Neural progenitor cell (in vitro differentiated cells): ENCODE results near the gene MIER2. TPM values are rescaled to one million over a fixed set of nuclear protein-coding genes. Genes with fewer than 3 reads are reported as not detected.
"Not testable (repeated sequence)": the region's sequence is repeated elsewhere in the genome, so short reads cannot be mapped to it uniquely, and the experiment has no call there.

ENCODE experiments used
- DNase-seq: peaks from one replicate; pipeline ENCODE4 v3.0.0-alpha.2; 2016; ENCODE audit warnings: low spot score
- H2AFZ ChIP-seq: fragments of 200-600 bp; sonication (generic); replicated peaks from 2 replicates; pipeline ENCODE4 v1.6.1; 2016; ENCODE audit warnings: antibody characterized with exemption
- H3F3A ChIP-seq: fragments of 200-600 bp; sonication (generic); 2 replicates; pipeline ENCODE4 v1.6.1; 2016; ENCODE audit warnings: antibody characterized with exemption, low read depth
- H3K27ac ChIP-seq: fragments of 200-600 bp; sonication (generic); 2 replicates; pipeline ENCODE4 v1.5.1; 2016; ENCODE audit warnings: mild to moderate bottlenecking
- H3K27me3 ChIP-seq: fragments of 200-600 bp; sonication (generic); 2 replicates; pipeline ENCODE4 v1.6.1; 2016; ENCODE audit warnings: mild to moderate bottlenecking, moderate library complexity
- H3K36me3 ChIP-seq: fragments of 200-600 bp; sonication (generic); 2 replicates; pipeline ENCODE4 v1.5.1; 2016
- H3K4me1 ChIP-seq: fragments of 200-600 bp; sonication (generic); 2 replicates; pipeline ENCODE4 v1.6.1; 2016; ENCODE audit warnings: mixed run types
- H3K4me2 ChIP-seq: fragments of 200-600 bp; sonication (generic); 2 replicates; pipeline ENCODE4 v1.6.1; 2016
- H3K4me3 ChIP-seq: fragments of 200-600 bp; sonication (generic); 2 replicates; pipeline ENCODE4 v1.5.1; 2016
- H3K79me2 ChIP-seq: fragments of 200-600 bp; sonication (generic); 2 replicates; pipeline ENCODE4 v1.6.1; 2016; ENCODE audit warnings: low read depth
- H3K9ac ChIP-seq: fragments of 200-600 bp; sonication (generic); 2 replicates; pipeline ENCODE4 v1.6.1; 2016
- H3K9me3 ChIP-seq: fragments of 200-600 bp; sonication (generic); 2 replicates; pipeline ENCODE4 v1.5.1; 2016; ENCODE audit warnings: low read depth
- H4K20me1 ChIP-seq: fragments of 200-600 bp; sonication (generic); 2 replicates; pipeline ENCODE4 v1.6.1; 2016; ENCODE audit warnings: low read depth
- H3K27ac Mint-ChIP-seq: 3 replicates; pipeline ENCODE4 v1.8.0; 2021; ENCODE audit warnings: mixed read lengths
- H3K27me3 Mint-ChIP-seq: 2 replicates; pipeline ENCODE4 v1.8.0; 2022; ENCODE audit warnings: low read depth, mild to moderate bottlenecking, inconsistent platforms, moderate library complexity, mixed read lengths; ENCODE audit not compliant: insufficient read depth
- H3K36me3 Mint-ChIP-seq: 3 replicates; pipeline ENCODE4 v1.8.0; 2021; ENCODE audit warnings: mixed read lengths
- H3K4me1 Mint-ChIP-seq: 3 replicates; pipeline ENCODE4 v1.8.0; 2021; ENCODE audit warnings: mixed read lengths
- H3K4me3 Mint-ChIP-seq: 3 replicates; pipeline ENCODE4 v1.8.0; 2021; ENCODE audit warnings: mild to moderate bottlenecking, moderate library complexity, mixed read lengths
- H3K9me3 Mint-ChIP-seq: 3 replicates; pipeline ENCODE4 v1.8.0; 2020; ENCODE audit warnings: mixed read lengths
- CTCF ChIP-seq: fragments of 200-600 bp; sonication (generic); IDR thresholded peaks from 2 replicates; pipeline ENCODE4 v1.5.1; 2017; ENCODE audit warnings: antibody characterized with exemption, mild to moderate bottlenecking
- EZH2 ChIP-seq: fragments of 200-600 bp; sonication (generic); IDR thresholded peaks from 2 replicates; pipeline ENCODE4 v1.6.1; 2017; ENCODE audit warnings: antibody characterized with exemption, mild to moderate bottlenecking, moderate library complexity
- EZH2phosphoT487 ChIP-seq: fragments of 200-600 bp; sonication (generic); IDR thresholded peaks from 2 replicates; pipeline ENCODE4 v1.6.1; 2017; ENCODE audit warnings: antibody characterized with exemption
- total RNA-seq: library from RNA; depleted of rRNA; stranded (reverse); fragments of >200 nt; gene quantifications from 2 replicates; pipeline ENCODE4 v1.2.3, GENCODE V29; 2015; ENCODE audit warnings: low replicate concordance

Gene MIER2
- total RNA-seq, 1 donor from 2014 or later: 12.9 TPM

DNA sequence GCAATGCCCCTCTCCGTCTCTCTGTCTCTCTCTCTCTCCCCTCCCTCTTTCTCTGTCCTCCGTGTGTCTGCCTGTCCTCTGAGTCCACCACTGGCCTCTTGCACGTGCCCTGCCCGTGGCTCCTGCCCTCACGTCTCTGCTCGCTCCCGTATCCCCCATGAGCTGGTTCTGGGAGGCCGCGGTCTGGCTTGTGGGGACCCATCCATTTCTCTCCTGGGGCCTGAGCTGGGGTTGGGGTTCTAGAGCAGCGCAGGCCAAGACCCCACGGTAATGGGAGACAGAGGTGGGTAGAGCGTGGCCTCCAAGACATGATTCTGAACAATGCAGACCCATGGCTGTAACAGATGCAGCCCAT lies 45.3 kb upstream of the MIER2 start:
- no peak overlapping the region for H3K4me3 ChIP-seq
- peaks cover 18% of the 10 kb centered on the region for H3K27me3 Mint-ChIP-seq

DNA sequence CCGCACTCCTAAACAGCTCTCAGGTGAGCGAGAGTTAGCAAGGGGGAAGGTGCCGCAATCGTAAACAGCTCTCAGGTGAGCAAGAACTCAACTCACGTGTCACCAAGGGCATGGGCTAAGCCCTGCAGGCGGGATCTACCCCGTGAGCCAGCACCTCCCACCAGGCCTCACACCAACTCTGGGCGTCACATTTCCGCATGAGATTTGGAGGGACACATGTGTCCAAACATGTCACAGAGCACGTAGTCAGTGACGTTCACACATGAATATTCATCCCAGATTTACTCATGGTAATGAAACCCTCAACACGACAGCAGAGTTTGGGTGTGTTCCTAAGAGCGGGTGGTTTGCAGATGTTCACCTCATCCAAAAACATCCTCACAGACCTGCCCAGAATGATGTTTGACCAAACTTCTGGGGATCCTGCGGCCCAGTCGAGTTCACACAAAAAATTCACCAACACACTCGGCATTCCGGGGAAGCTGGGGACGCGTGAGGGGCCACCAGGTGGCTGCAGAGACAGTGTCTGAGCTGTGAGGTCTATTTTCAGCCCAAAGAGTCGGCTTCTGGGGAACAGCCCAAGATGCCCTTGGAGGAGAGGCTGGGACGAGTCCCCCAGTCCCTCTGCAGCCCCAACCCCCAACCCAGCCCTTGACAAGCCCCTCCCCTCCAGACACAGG lies 44.8 kb upstream of the MIER2 start:
- Mint-ChIP-seq H3K9me3 (peaks cover 19% of the 10 kb centered on the region), H3K36me3 (no peaks in the 10 kb centered on the region), H3K27ac (peak overlapping the region; percentile 50), H3K4me1 (peaks cover 30% of the 10 kb centered on the region), H3K27me3 (peaks cover 17% of the 10 kb centered on the region), H3K4me3 (no peak overlapping the region)
- no peaks in the 10 kb centered on the region for H3K36me3 ChIP-seq
- H3K79me2 ChIP-seq: no peaks in the 10 kb centered on the region
- TF ChIP-seq EZH2 (no peak), EZH2phosphoT487 (no peak), CTCF (no peak)
- DNase-seq: no peak
- H3K27ac ChIP-seq: no peak overlapping the region
- H2AFZ ChIP-seq: no peak overlapping the region
- no peak overlapping the region for H3K4me2 ChIP-seq
- no peaks in the 10 kb centered on the region for H4K20me1 ChIP-seq
- H3K9me3 ChIP-seq: no peaks in the 10 kb centered on the region
- H3K4me3 ChIP-seq: no peak overlapping the region
- peaks cover 10% of the 10 kb centered on the region for H3K4me1 ChIP-seq
- H3K27me3 ChIP-seq: peaks cover 8% of the 10 kb centered on the region
- no peak overlapping the region for H3K9ac ChIP-seq
- H3F3A ChIP-seq: peaks cover 10% of the 10 kb centered on the region

More for the DNA sequence above, 45.3 kb upstream of the MIER2 start:
- no peak for DNase-seq
- Mint-ChIP-seq H3K27ac (peak overlapping the region; percentile 72), H3K9me3 (peaks cover 21% of the 10 kb centered on the region), H3K36me3 (no peaks in the 10 kb centered on the region), H3K4me1 (peaks cover 27% of the 10 kb centered on the region), H3K4me3 (peak overlapping the region; percentile 15)
- Histone ChIP-seq H3K36me3 (no peaks in the 10 kb centered on the region), H3F3A (peaks cover 7% of the 10 kb centered on the region), H4K20me1 (no peaks in the 10 kb centered on the region), H3K4me2 (no peak overlapping the region), H3K27me3 (peaks cover 8% of the 10 kb centered on the region), H2AFZ (no peak overlapping the region), H3K4me1 (peaks cover 7% of the 10 kb centered on the region), H3K27ac (no peak overlapping the region), H3K79me2 (no peaks in the 10 kb centered on the region), H3K9me3 (no peaks in the 10 kb centered on the region), H3K9ac (no peak overlapping the region)
- TF ChIP-seq EZH2phosphoT487: no peak
- TF ChIP-seq EZH2: no peak

DNA sequence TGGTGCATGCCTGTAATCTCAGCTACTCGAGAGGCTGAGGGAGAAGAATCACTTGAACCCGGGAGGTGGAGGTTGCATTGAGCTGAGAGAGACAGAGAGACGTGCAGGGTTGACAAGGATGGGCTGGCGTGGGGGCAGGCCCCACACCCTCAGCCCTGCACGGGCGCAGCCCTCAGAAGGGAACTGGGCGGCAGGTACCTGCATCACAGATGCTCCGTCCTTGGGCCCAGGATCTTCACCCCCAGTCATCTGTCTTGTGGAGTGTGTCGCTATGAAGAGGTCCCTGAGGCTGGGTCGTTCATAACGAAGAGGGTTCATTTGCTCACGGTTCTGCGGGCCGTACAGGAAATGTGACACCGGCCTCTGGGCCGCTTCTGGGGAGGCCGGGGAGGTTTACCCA lies 44.1 kb upstream of the MIER2 start:
- Histone ChIP-seq H3K4me3 (no peak overlapping the region), H4K20me1 (no peaks in the 10 kb centered on the region), H3K9ac (no peak overlapping the region), H3F3A (peaks cover 14% of the 10 kb centered on the region), H3K4me2 (no peak overlapping the region), H3K27ac (no peak overlapping the region), H3K27me3 (peaks cover 8% of the 10 kb centered on the region), H2AFZ (no peak overlapping the region), H3K79me2 (no peaks in the 10 kb centered on the region), H3K4me1 (peaks cover 11% of the 10 kb centered on the region), H3K36me3 (no peaks in the 10 kb centered on the region), H3K9me3 (no peaks in the 10 kb centered on the region)
- peaks cover 17% of the 10 kb centered on the region for H3K9me3 Mint-ChIP-seq
- H3K36me3 Mint-ChIP-seq: no peaks in the 10 kb centered on the region
- DNase-seq: no peak
- peaks cover 17% of the 10 kb centered on the region for H3K27me3 Mint-ChIP-seq
- TF ChIP-seq CTCF (no peak), EZH2 (no peak), EZH2phosphoT487 (no peak)
- H3K4me3 Mint-ChIP-seq: peak overlapping the region; percentile 38
- H3K4me1 Mint-ChIP-seq: peaks cover 37% of the 10 kb centered on the region
- peak overlapping the region; percentile 46 for H3K27ac Mint-ChIP-seq

- Histone ChIP-seq H3K4me3 (no peak overlapping the region), H4K20me1 (no peaks in the 10 kb centered on the region), H3K9me3 (no peaks in the 10 kb centered on the region), H3K9ac (no peak overlapping the region), H3K4me2 (no peak overlapping the region), H3F3A (peaks cover 16% of the 10 kb centered on the region), H3K79me2 (no peaks in the 10 kb centered on the region), H3K27ac (no peak overlapping the region), H3K4me1 (peaks cover 11% of the 10 kb centered on the region), H2AFZ (no peak overlapping the region), H3K36me3 (no peaks in the 10 kb centered on the region), H3K27me3 (peaks cover 17% of the 10 kb centered on the region)
- TF ChIP-seq CTCF (no peak), EZH2phosphoT487 (no peak), EZH2 (no peak)
- no peak overlapping the region for H3K27ac Mint-ChIP-seq
- H3K27me3 Mint-ChIP-seq: peaks cover 12% of the 10 kb centered on the region
- peaks cover 41% of the 10 kb centered on the region for H3K4me1 Mint-ChIP-seq
- H3K36me3 Mint-ChIP-seq: no peaks in the 10 kb centered on the region
- DNase-seq: no peak
- H3K9me3 Mint-ChIP-seq: peaks cover 15% of the 10 kb centered on the region
- H3K4me3 Mint-ChIP-seq: no peak overlapping the region
These were observed 43.2 kb upstream of the MIER2 start for GRCh38 chr19:387777-388176.

DNA sequence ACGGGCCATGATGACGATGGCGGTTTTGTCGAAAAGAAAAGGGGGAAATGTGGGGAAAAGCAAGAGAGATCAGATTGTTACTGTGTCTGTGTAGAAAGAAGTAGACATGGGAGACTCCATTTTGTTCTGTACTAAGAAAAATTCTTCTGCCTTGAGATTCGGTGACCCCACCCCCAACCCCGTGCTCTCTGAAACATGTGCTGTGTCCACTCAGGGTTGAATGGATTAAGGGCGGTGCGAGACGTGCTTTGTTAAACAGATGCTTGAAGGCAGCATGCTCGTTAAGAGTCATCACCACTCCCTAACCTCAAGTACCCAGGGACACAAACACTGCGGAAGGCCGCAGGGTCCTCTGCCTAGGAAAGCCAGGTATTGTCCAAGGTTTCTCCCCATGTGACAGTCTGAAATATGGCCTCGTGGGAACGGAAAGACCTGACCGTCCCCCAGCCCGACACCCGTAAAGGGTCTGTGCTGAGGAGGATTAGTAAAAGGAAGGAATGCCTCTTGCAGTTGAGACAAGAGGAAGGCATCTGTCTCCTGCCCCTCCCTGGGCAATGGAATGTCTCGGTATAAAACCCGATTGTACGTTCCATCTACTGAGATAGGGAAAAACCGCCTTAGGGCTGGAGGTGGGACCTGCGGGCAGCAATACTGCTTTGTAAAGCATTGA lies 42.2 kb upstream of the MIER2 start:
- DNase-seq: peak; percentile 64
- not testable (repeated sequence) for H3K9ac ChIP-seq, H3K36me3 ChIP-seq, H3K27ac ChIP-seq, H3K4me3 Mint-ChIP-seq, H3K36me3 Mint-ChIP-seq, H3K79me2 ChIP-seq, H3K27ac Mint-ChIP-seq, H3K9me3 ChIP-seq, H4K20me1 ChIP-seq, H2AFZ ChIP-seq
- peaks cover 41% of the 10 kb centered on the region for H3K4me1 Mint-ChIP-seq
- Histone ChIP-seq H3K27me3 (peaks cover 19% of the 10 kb centered on the region), H3F3A (peaks cover 16% of the 10 kb centered on the region), H3K4me3 (peak overlapping the region; percentile 20), H3K4me1 (peaks cover 11% of the 10 kb centered on the region), H3K4me2 (peak overlapping the region; percentile 64)
- peaks cover 12% of the 10 kb centered on the region for H3K27me3 Mint-ChIP-seq
- H3K9me3 Mint-ChIP-seq: peaks cover 17% of the 10 kb centered on the region
